ENCODE results near the gene DCHS1.

DCHS1 gene

GRCh38 chr11:6584528-6584927, 71.1 kb downstream of the DCHS1 start:
- CTCF ChIA-PET = interaction anchor here (0.7 kb wide), 1 partner anchor 12 kb away, joined by 3 read pairs; no protein-coding TSS in a partner anchor

GRCh38 chr11:6583584-6583983, 72.0 kb downstream of the DCHS1 start:
- Histone ChIP-seq H3K4me3 (ENCODE audit: control insufficient read depth in 1 of 7, extremely low read depth in 1 of 7, insufficient read depth in 4 of 7, low read depth in 2 of 7, low read length in 6 of 7) (no peak overlapping the region), H3K9me3 (ENCODE audit: control extremely low read depth in 1 of 5, control insufficient read depth in 4 of 5, insufficient read depth in 2 of 5, low read depth in 1 of 5, low read length in 4 of 5) (peaks cover 0 to 24% (median 2%) of the 10 kb centered on the region in 5 experiments), H3K27me3 (replicated peaks in 2 of 5; ENCODE audit: control insufficient read depth in 4 of 5, insufficient read depth in 5 of 5, low read length in 4 of 5) (no peaks in the 10 kb centered on the region), H3K4me1 (ENCODE audit: control extremely low read depth in 1 of 4, control insufficient read depth in 4 of 4, insufficient read depth in 4 of 4, low read length in 3 of 4) (no peaks in the 10 kb centered on the region), H3K27ac (ENCODE audit: insufficient read depth in 1 of 2, low read depth in 1 of 2, low read length in 2 of 2, poor library complexity in 1 of 2, severe bottlenecking in 2 of 2) (no peak overlapping the region), H3K36me3 (ENCODE audit: control insufficient read depth in 4 of 4, insufficient read depth in 4 of 4, low read length in 3 of 4) (peaks cover 0 to 5% (median 1%) of the 10 kb centered on the region in 4 experiments)
- CTCF ChIA-PET = no interaction called here
- DNase-seq = peak in 1 of 3 donors; percentile 15
- no CpG with 5 or more reads among the region's 1 CpG for WGBS (ENCODE audit: insufficient coverage)
- POLR2A ChIA-PET = no interaction called here

More at GRCh38 chr11:6584528-6584927, 71.1 kb downstream of the DCHS1 start:
- POLR2A ChIA-PET = no interaction called here
- Histone ChIP-seq H3K4me3 (ENCODE audit: control insufficient read depth in 1 of 7, extremely low read depth in 1 of 7, insufficient read depth in 4 of 7, low read depth in 2 of 7, low read length in 6 of 7) (no peak overlapping the region), H3K27me3 (replicated peaks in 2 of 5; ENCODE audit: control insufficient read depth in 4 of 5, insufficient read depth in 5 of 5, low read length in 4 of 5) (no peaks in the 10 kb centered on the region), H3K27ac (ENCODE audit: insufficient read depth in 1 of 2, low read depth in 1 of 2, low read length in 2 of 2, poor library complexity in 1 of 2, severe bottlenecking in 2 of 2) (no peak overlapping the region), H3K4me1 (ENCODE audit: control extremely low read depth in 1 of 4, control insufficient read depth in 4 of 4, insufficient read depth in 4 of 4, low read length in 3 of 4) (no peaks in the 10 kb centered on the region), H3K36me3 (ENCODE audit: control insufficient read depth in 4 of 4, insufficient read depth in 4 of 4, low read length in 3 of 4) (peaks cover 0 to 5% (median 1%) of the 10 kb centered on the region in 4 experiments), H3K9me3 (ENCODE audit: control extremely low read depth in 1 of 5, control insufficient read depth in 4 of 5, insufficient read depth in 2 of 5, low read depth in 1 of 5, low read length in 4 of 5) (peaks cover 0 to 24% (median 2%) of the 10 kb centered on the region in 5 experiments)
- 100% methylated on average over 1 of the region's 4 CpGs for WGBS (ENCODE audit: insufficient coverage)
- DNase-seq = no peak

- POLR2A ChIA-PET = no interaction called here
- DNase-seq = no peak
- 100% methylated on average over 1 of the region's 2 CpGs for WGBS (ENCODE audit: insufficient coverage)
- CTCF ChIA-PET = interaction anchor here (0.9 to 2.0 kb wide), 2 partner anchors 23 to 31 kb away, joined by 3 to 4 read pairs; no protein-coding TSS in a partner anchor
- no peak overlapping the region for H3K27ac ChIP-seq (ENCODE audit: insufficient read depth in 1 of 2, low read depth in 1 of 2, low read length in 2 of 2, poor library complexity in 1 of 2, severe bottlenecking in 2 of 2)
- peaks cover 0 to 7% (median 4%) of the 10 kb centered on the region in 4 experiments for H3K4me1 ChIP-seq (ENCODE audit: control extremely low read depth in 1 of 4, control insufficient read depth in 4 of 4, insufficient read depth in 4 of 4, low read length in 3 of 4)
- no peaks in the 10 kb centered on the region for H3K27me3 ChIP-seq (replicated peaks in 2 of 5; ENCODE audit: control insufficient read depth in 4 of 5, insufficient read depth in 5 of 5, low read length in 4 of 5)
- peaks cover 0 to 3% (median 0%) of the 10 kb centered on the region in 4 experiments for H3K36me3 ChIP-seq (ENCODE audit: control insufficient read depth in 4 of 4, insufficient read depth in 4 of 4, low read length in 3 of 4)
- peaks cover 0 to 22% (median under 1%) of the 10 kb centered on the region in 5 experiments for H3K9me3 ChIP-seq (ENCODE audit: control extremely low read depth in 1 of 5, control insufficient read depth in 4 of 5, insufficient read depth in 2 of 5, low read depth in 1 of 5, low read length in 4 of 5)
- H3K4me3 ChIP-seq (ENCODE audit: control insufficient read depth in 1 of 7, extremely low read depth in 1 of 7, insufficient read depth in 4 of 7, low read depth in 2 of 7, low read length in 6 of 7) = no peak overlapping the region
Measured at GRCh38 chr11:6579681-6580080, 75.9 kb downstream of the DCHS1 start.

GRCh38 chr11:6578134-6578533, 77.5 kb downstream of the DCHS1 start:
- ChIA-PET POLR2A (no interaction called here), CTCF (interaction anchor here (1.6 to 2.0 kb wide), 2 partner anchors 24 to 89 kb away, joined by 3 to 4 read pairs; no protein-coding TSS in a partner anchor)
- peaks cover 0 to 3% (median 0%) of the 10 kb centered on the region in 4 experiments for H3K36me3 ChIP-seq (ENCODE audit: control insufficient read depth in 4 of 4, insufficient read depth in 4 of 4, low read length in 3 of 4)
- no peaks in the 10 kb centered on the region for H3K27me3 ChIP-seq (replicated peaks in 2 of 5; ENCODE audit: control insufficient read depth in 4 of 5, insufficient read depth in 5 of 5, low read length in 4 of 5)
- peaks cover 0 to 8% (median 0%) of the 10 kb centered on the region in 5 experiments for H3K9me3 ChIP-seq (ENCODE audit: control extremely low read depth in 1 of 5, control insufficient read depth in 4 of 5, insufficient read depth in 2 of 5, low read depth in 1 of 5, low read length in 4 of 5)
- no peak overlapping the region for H3K4me3 ChIP-seq (ENCODE audit: control insufficient read depth in 1 of 7, extremely low read depth in 1 of 7, insufficient read depth in 4 of 7, low read depth in 2 of 7, low read length in 6 of 7)
- peaks cover 0 to 7% (median 4%) of the 10 kb centered on the region in 4 experiments for H3K4me1 ChIP-seq (ENCODE audit: control extremely low read depth in 1 of 4, control insufficient read depth in 4 of 4, insufficient read depth in 4 of 4, low read length in 3 of 4)
- no peak overlapping the region for H3K27ac ChIP-seq (ENCODE audit: insufficient read depth in 1 of 2, low read depth in 1 of 2, low read length in 2 of 2, poor library complexity in 1 of 2, severe bottlenecking in 2 of 2)
- WGBS (ENCODE audit: insufficient coverage) = no CpG with 5 or more reads among the region's 1 CpG
- peak in 2 of 3 donors; percentile 25 to 46 for DNase-seq

- Histone ChIP-seq H3K36me3 (ENCODE audit: control insufficient read depth in 4 of 4, insufficient read depth in 4 of 4, low read length in 3 of 4) (peaks cover 0 to 3% (median 0%) of the 10 kb centered on the region in 4 experiments), H3K27ac (ENCODE audit: insufficient read depth in 1 of 2, low read depth in 1 of 2, low read length in 2 of 2, poor library complexity in 1 of 2, severe bottlenecking in 2 of 2) (no peak overlapping the region), H3K4me3 (ENCODE audit: control insufficient read depth in 1 of 7, extremely low read depth in 1 of 7, insufficient read depth in 4 of 7, low read depth in 2 of 7, low read length in 6 of 7) (no peak overlapping the region), H3K9me3 (ENCODE audit: control extremely low read depth in 1 of 5, control insufficient read depth in 4 of 5, insufficient read depth in 2 of 5, low read depth in 1 of 5, low read length in 4 of 5) (no peaks in the 10 kb centered on the region), H3K27me3 (replicated peaks in 2 of 5; ENCODE audit: control insufficient read depth in 4 of 5, insufficient read depth in 5 of 5, low read length in 4 of 5) (peaks cover 0 to under 1% (median 0%) of the 10 kb centered on the region in 5 experiments), H3K4me1 (ENCODE audit: control extremely low read depth in 1 of 4, control insufficient read depth in 4 of 4, insufficient read depth in 4 of 4, low read length in 3 of 4) (peaks cover 0 to 7% (median 4%) of the 10 kb centered on the region in 4 experiments)
- ChIA-PET CTCF (interaction anchor here (1.6 to 1.7 kb wide), 2 partner anchors 12 to 90 kb away, joined by 3 to 5 read pairs; no protein-coding TSS in a partner anchor), POLR2A (no interaction called here)
- DNase-seq = peak in 2 of 3 donors; percentile 49 to 66
- 41% methylated on average over 6 of the region's 6 CpGs for WGBS (ENCODE audit: insufficient coverage)
Measured at GRCh38 chr11:6576471-6577373, 78.9 kb downstream of the DCHS1 start.

GRCh38 chr11:6574816-6575715, 80.5 kb downstream of the DCHS1 start:
- H3K4me1 ChIP-seq (ENCODE audit: control extremely low read depth in 1 of 4, control insufficient read depth in 4 of 4, insufficient read depth in 4 of 4, low read length in 3 of 4) = peaks cover 0 to 12% (median 4%) of the 10 kb centered on the region in 4 experiments
- DNase-seq = no peak
- POLR2A ChIA-PET = no interaction called here
- no peak overlapping the region for H3K27ac ChIP-seq (ENCODE audit: insufficient read depth in 1 of 2, low read depth in 1 of 2, low read length in 2 of 2, poor library complexity in 1 of 2, severe bottlenecking in 2 of 2)
- CTCF ChIA-PET = no interaction called here
- peaks cover 0 to 8% (median 0%) of the 10 kb centered on the region in 5 experiments for H3K27me3 ChIP-seq (replicated peaks in 2 of 5; ENCODE audit: control insufficient read depth in 4 of 5, insufficient read depth in 5 of 5, low read length in 4 of 5)
- H3K9me3 ChIP-seq (ENCODE audit: control extremely low read depth in 1 of 5, control insufficient read depth in 4 of 5, insufficient read depth in 2 of 5, low read depth in 1 of 5, low read length in 4 of 5) = no peaks in the 10 kb centered on the region
- no peak overlapping the region for H3K4me3 ChIP-seq (ENCODE audit: control insufficient read depth in 1 of 7, extremely low read depth in 1 of 7, insufficient read depth in 4 of 7, low read depth in 2 of 7, low read length in 6 of 7)
- 94% methylated on average over 4 of the region's 6 CpGs for WGBS (ENCODE audit: insufficient coverage)
- peaks cover 0 to 8% (median 0%) of the 10 kb centered on the region in 4 experiments for H3K36me3 ChIP-seq (ENCODE audit: control insufficient read depth in 4 of 4, insufficient read depth in 4 of 4, low read length in 3 of 4)
